Peyer's patch (tissue), 4 donors: ENCODE data around the gene GAS2L3.

ENCODE experiments used
- POLR2A ChIP-seq, 2 donors: fragments of 450-650 bp; IDR thresholded peaks; one replicate each; pipeline ENCODE4 v1.5.1; 2017; ENCODE audit warnings: antibody characterized with exemption in 2 of 2, mild to moderate bottlenecking in 2 of 2, moderate library complexity in 2 of 2
- TF ChIP-seq, protein P1 (sequence below), 6 experiments: fragments of 450-650 bp in 4 of 6; fragments of 200-600 bp in 2 of 6; sonication (generic) in 1 of 6; IDR thresholded peaks; one replicate each; pipeline ENCODE4 v1.5.1; 2017 to 2019; ENCODE audit warnings: antibody characterized with exemption in 6 of 6, mild to moderate bottlenecking in 3 of 6, moderate library complexity in 1 of 6

DNA sequence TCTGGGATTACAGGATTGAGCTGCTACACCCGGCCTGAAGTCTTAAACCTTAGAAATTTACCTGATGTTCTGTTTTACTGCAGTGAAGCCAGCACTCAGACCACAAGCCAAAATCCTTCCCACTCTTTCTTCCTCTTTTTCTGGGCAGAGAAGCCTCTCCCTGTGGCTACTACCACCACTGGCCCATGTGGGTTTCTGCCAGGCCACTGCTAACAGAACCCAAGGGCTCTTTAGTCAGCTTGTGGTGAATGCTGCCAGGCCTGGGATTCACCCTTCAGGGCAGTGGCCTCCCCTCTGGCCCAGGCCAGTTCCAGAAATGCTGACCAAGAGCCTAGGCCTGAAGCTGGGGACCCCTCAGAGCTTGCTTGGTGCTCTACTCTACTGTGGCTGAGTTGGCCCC is 35.3 kb downstream of the GAS2L3 start:
- TF ChIP-seq, protein P1, sequence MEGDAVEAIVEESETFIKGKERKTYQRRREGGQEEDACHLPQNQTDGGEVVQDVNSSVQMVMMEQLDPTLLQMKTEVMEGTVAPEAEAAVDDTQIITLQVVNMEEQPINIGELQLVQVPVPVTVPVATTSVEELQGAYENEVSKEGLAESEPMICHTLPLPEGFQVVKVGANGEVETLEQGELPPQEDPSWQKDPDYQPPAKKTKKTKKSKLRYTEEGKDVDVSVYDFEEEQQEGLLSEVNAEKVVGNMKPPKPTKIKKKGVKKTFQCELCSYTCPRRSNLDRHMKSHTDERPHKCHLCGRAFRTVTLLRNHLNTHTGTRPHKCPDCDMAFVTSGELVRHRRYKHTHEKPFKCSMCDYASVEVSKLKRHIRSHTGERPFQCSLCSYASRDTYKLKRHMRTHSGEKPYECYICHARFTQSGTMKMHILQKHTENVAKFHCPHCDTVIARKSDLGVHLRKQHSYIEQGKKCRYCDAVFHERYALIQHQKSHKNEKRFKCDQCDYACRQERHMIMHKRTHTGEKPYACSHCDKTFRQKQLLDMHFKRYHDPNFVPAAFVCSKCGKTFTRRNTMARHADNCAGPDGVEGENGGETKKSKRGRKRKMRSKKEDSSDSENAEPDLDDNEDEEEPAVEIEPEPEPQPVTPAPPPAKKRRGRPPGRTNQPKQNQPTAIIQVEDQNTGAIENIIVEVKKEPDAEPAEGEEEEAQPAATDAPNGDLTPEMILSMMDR (IDR thresholded peaks at IDR 0.05): no peak
- no peak for TF ChIP-seq POLR2A (IDR thresholded peaks at IDR 0.05)
